Breast epithelium (tissue), 4 donors: ENCODE results near the gene HOXB2. TPM values are rescaled to one million over a fixed set of nuclear protein-coding genes. Genes with fewer than 3 reads are reported as not detected.

ENCODE experiments used
- DNase-seq, 2 donors: peaks; one replicate each; pipeline ENCODE4 v3.0.0-alpha.2; 2019; ENCODE audit warnings: low spot score in 2 of 2
- H3K27ac ChIP-seq, 2 donors: fragments of 200-600 bp; sonication (generic) in 1 of 2; one replicate each; pipeline ENCODE4 v1.5.1; 2016 to 2019; ENCODE audit warnings: mild to moderate bottlenecking in 1 of 2
- H3K27me3 ChIP-seq, 2 donors: fragments of 200-600 bp; sonication (generic) in 1 of 2; one replicate each; pipeline versions ENCODE4 v1.5.1 to v1.6.0; 2017 to 2019; ENCODE audit warnings: control low read depth in 1 of 2, mild to moderate bottlenecking in 1 of 2
- H3K36me3 ChIP-seq: fragments of 200-600 bp; one replicate; pipeline ENCODE4 v1.5.1; 2019
- H3K4me1 ChIP-seq, 2 donors: fragments of 200-600 bp; sonication (generic); one replicate each; pipeline ENCODE4 v1.5.1; 2016 to 2019; ENCODE audit warnings: control low read depth in 1 of 2
- H3K4me3 ChIP-seq, 3 donors: fragments of 200-600 bp; sonication (generic); 1 replicate in 2 of 3; 2 replicates in 1 of 3; pipeline ENCODE4 v1.5.1; 2016 to 2019; ENCODE audit warnings: mild to moderate bottlenecking in 3 of 3, moderate library complexity in 2 of 3
- H3K9me3 ChIP-seq, 2 donors: fragments of 200-600 bp; sonication (generic) in 1 of 2; one replicate each; pipeline ENCODE4 v1.5.1; 2016 to 2019; ENCODE audit warnings: control low read depth in 1 of 2
- CTCF ChIP-seq, 3 donors: fragments of 450-650 bp; IDR thresholded peaks; one replicate each; pipeline ENCODE4 v1.5.1; 2016 to 2017; ENCODE audit warnings: antibody characterized with exemption in 3 of 3, mild to moderate bottlenecking in 3 of 3, moderate library complexity in 3 of 3
- POLR2A ChIP-seq: fragments of 450-650 bp; IDR thresholded peaks from one replicate; pipeline ENCODE4 v1.6.1; 2016; ENCODE audit warnings: antibody characterized with exemption, mild to moderate bottlenecking, moderate library complexity
- POLR2AphosphoS5 ChIP-seq, 3 donors: sonication (generic); formaldehyde crosslinking; IDR thresholded peaks; one replicate each; pipeline ENCODE4 v1.6.1; 2017; ENCODE audit warnings: antibody characterized with exemption in 3 of 3
- intact Hi-C: fragments of 100-400 bp; cut with DNase I; formaldehyde crosslinking; loops from one replicate; pipeline ENCODE4 v1.15.1; 2023; ENCODE audit warnings: low total_unique reads
- total RNA-seq, 3 donors: library from RNA; depleted of rRNA; stranded (reverse); fragments of >200 nt; gene quantifications; one replicate each; pipeline ENCODE4 v1.1.0, GENCODE V29; 2016

HOXB2 gene
- total RNA-seq, 3 donors from 2014 or later = 13.6 to 36.4 (median 19.6) TPM

- peaks cover 0 to 15% of the 10 kb centered on the region in 2 donors for H3K27me3 ChIP-seq
- intact Hi-C loops = no loop called here
- no peaks in the 10 kb centered on the region for H3K36me3 ChIP-seq
- H3K9me3 ChIP-seq = no peaks in the 10 kb centered on the region
- peaks cover 0 to 3% of the 10 kb centered on the region in 2 donors for H3K4me1 ChIP-seq
- peak overlapping the region; percentile 42 to 81 (median 55) for H3K4me3 ChIP-seq
- H3K27ac ChIP-seq = peak overlapping the region; percentile 58 to 92
- TF ChIP-seq POLR2AphosphoS5 (IDR thresholded peaks at IDR 0.05) (no peak), CTCF (IDR thresholded peaks at IDR 0.05) (no peak), POLR2A (no peak)
- no peak for DNase-seq
These were observed 18.9 kb upstream of the HOXB2 start for GRCh38 chr17:48563867-48564187.

- no peak for DNase-seq
- TF ChIP-seq POLR2AphosphoS5 (IDR thresholded peaks at IDR 0.05) (no peak), POLR2A (no peak), CTCF (IDR thresholded peaks at IDR 0.05) (no peak)
- Histone ChIP-seq H3K36me3 (no peaks in the 10 kb centered on the region), H3K27ac (peak overlapping the region; percentile 58 to 92), H3K9me3 (no peaks in the 10 kb centered on the region), H3K4me1 (peaks cover 0 to 3% of the 10 kb centered on the region in 2 donors), H3K4me3 (peak overlapping the region in 2 of 3 donors; percentile 55 to 81), H3K27me3 (peaks cover 0 to 15% of the 10 kb centered on the region in 2 donors)
- intact Hi-C loops = no loop called here
These were observed 18.5 kb upstream of the HOXB2 start for GRCh38 chr17:48563385-48563838.

GRCh38 chr17:48562934-48563333, 18.0 kb upstream of the HOXB2 start:
- intact Hi-C loops = no loop called here
- H3K9me3 ChIP-seq = no peaks in the 10 kb centered on the region
- H3K36me3 ChIP-seq = no peaks in the 10 kb centered on the region
- DNase-seq = no peak
- H3K27me3 ChIP-seq = peaks cover 0 to 15% of the 10 kb centered on the region in 2 donors
- no peak for TF ChIP-seq POLR2A
- no peak for TF ChIP-seq POLR2AphosphoS5 (IDR thresholded peaks at IDR 0.05)
- TF ChIP-seq CTCF (IDR thresholded peaks at IDR 0.05) = no peak
- peak overlapping the region in 1 of 2 donors; percentile 92 for H3K27ac ChIP-seq
- H3K4me1 ChIP-seq = peaks cover 0 to 3% of the 10 kb centered on the region in 2 donors
- H3K4me3 ChIP-seq = peak overlapping the region in 2 of 3 donors; percentile 55 to 81

- Histone ChIP-seq H3K27me3 (peaks cover 0 to 15% of the 10 kb centered on the region in 2 donors), H3K4me1 (peaks cover 0 to 3% of the 10 kb centered on the region in 2 donors), H3K9me3 (no peaks in the 10 kb centered on the region), H3K4me3 (peak overlapping the region in 1 of 3 donors; percentile 5), H3K36me3 (no peaks in the 10 kb centered on the region), H3K27ac (peak overlapping the region in 1 of 2 donors; percentile 92)
- no peak for DNase-seq
- intact Hi-C loops = no loop called here
- TF ChIP-seq CTCF (IDR thresholded peaks at IDR 0.05) (no peak), POLR2A (no peak), POLR2AphosphoS5 (IDR thresholded peaks at IDR 0.05) (no peak)
These were observed 17.2 kb upstream of the HOXB2 start for GRCh38 chr17:48561884-48562810.
